GM19468 (cell line): ENCODE data around the gene RBP4.

ENCODE experiments used
- ATAC-seq: cut with Tn5 transposase; IDR thresholded peaks from one replicate; pipeline ENCODE4 v1.9.1; 2021; ENCODE audit warnings: mild to moderate bottlenecking, moderate library complexity, moderate number of reproducible peaks; ENCODE audit not compliant: unreplicated experiment; ENCODE audit errors: extremely low read depth

RBP4 gene

GRCh38 chr10:93597075-93597599 is 3.9 kb downstream of the RBP4 start:
- no peak for ATAC-seq

GRCh38 chr10:93596539-93596938 is 4.5 kb downstream of the RBP4 start:
- ATAC-seq, result no peak

GRCh38 chr10:93595378-93596161 is 5.5 kb downstream of the RBP4 start:
- ATAC-seq, result no peak

- ATAC-seq, result no peak
These were observed 6.5 kb downstream of the RBP4 start for GRCh38 chr10:93594518-93594917.

GRCh38 chr10:93593749-93594148 is 7.3 kb downstream of the RBP4 start:
- no peak for ATAC-seq

- ATAC-seq, result no peak
These were observed 7.8 kb downstream of the RBP4 start for GRCh38 chr10:93593254-93593653.

GRCh38 chr10:93591065-93591808 is 9.8 kb downstream of the RBP4 start:
- no peak for ATAC-seq

GRCh38 chr10:93590638-93591037 is 10.4 kb downstream of the RBP4 start:
- ATAC-seq, result no peak

- no peak for ATAC-seq
These were observed 11.1 kb downstream of the RBP4 start for GRCh38 chr10:93589648-93590562.

GRCh38 chr10:93584445-93584844 is 16.6 kb downstream of the RBP4 start:
- ATAC-seq, result no peak

- ATAC-seq, result no peak
These were observed 20.2 kb downstream of the RBP4 start for GRCh38 chr10:93580828-93581227.

GRCh38 chr10:93579985-93580711 is 20.9 kb downstream of the RBP4 start:
- no peak for ATAC-seq

- ATAC-seq, result no peak
These were observed 21.9 kb downstream of the RBP4 start for GRCh38 chr10:93579089-93579488.

- ATAC-seq, result no peak
These were observed 23.5 kb downstream of the RBP4 start for GRCh38 chr10:93577565-93577964.

GRCh38 chr10:93576888-93577287 is 24.1 kb downstream of the RBP4 start:
- no peak for ATAC-seq

- no peak for ATAC-seq
These were observed 27.1 kb downstream of the RBP4 start for GRCh38 chr10:93573924-93574323.

GRCh38 chr10:93573051-93573909 is 27.8 kb downstream of the RBP4 start:
- no peak for ATAC-seq

- no peak for ATAC-seq
These were observed 28.4 kb downstream of the RBP4 start for GRCh38 chr10:93572606-93573005.

GRCh38 chr10:93570383-93570782 is 30.7 kb downstream of the RBP4 start:
- ATAC-seq, result no peak
